KOPT-K1 (cell line): ENCODE results near the gene ANKRD29.
"Not testable (repeated sequence)": the region's sequence is repeated elsewhere in the genome, so short reads cannot be mapped to it uniquely, and the experiment has no call there.

Experiments used
- H3K27ac ChIP-seq: fragments of 200-600 bp; sonication (generic); 2 replicates; pipeline ENCODE4 v1.5.1; 2016; ENCODE audit warnings: antibody characterized with exemption, mild to moderate bottlenecking, low read depth, low read length; ENCODE audit not compliant: poor library complexity, severe bottlenecking
- H3K36me3 ChIP-seq: fragments of 200-600 bp; sonication (generic); 2 replicates; pipeline ENCODE4 v1.5.1; 2017; ENCODE audit warnings: antibody characterized with exemption, mild to moderate bottlenecking, low read length, moderate library complexity; ENCODE audit not compliant: insufficient read depth
- H3K9me3 ChIP-seq: fragments of 200-600 bp; sonication (generic); 2 replicates; pipeline ENCODE4 v1.5.1; 2017; ENCODE audit warnings: antibody characterized with exemption, low read length, mild to moderate bottlenecking; ENCODE audit not compliant: insufficient read depth, poor library complexity, severe bottlenecking

Gene ANKRD29

DNA sequence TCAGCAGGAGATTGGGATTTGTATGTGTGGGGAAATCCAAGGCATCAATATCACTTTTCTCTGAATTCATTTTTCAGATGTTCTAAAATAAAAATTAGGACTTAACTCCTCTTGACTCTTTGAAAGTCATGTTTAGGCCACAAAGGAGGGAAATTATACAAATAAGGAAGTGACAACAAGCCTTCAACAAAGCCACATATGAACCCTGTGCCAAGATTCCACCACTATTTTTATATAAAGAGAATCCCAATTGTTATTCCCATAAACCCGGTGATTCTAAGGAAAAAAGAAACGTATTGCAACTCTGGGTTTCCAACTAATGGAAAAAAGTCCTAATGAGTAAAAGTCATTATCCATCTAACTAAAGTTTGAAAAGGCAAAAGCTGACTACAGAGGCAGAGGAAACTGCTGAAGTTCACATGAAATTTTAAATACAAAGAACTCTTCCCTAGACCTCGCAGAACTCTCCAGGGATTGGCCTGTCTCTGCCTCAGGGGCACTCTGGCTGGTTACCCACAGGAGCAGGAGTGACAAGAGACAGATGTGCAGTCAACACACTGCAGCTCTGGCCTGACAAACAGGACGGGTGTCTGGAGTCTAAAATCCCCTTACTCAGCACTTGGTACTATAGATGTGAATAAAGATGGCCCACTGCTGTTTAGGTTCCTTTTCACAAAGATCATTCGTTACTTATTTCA lies 88.0 kb downstream of the ANKRD29 start:
- Histone ChIP-seq H3K27ac (peak overlapping the region; percentile 53), H3K36me3 (peaks cover 48% of the 10 kb centered on the region)

GRCh38 chr18:23573626-23574431 lies 88.9 kb downstream of the ANKRD29 start:
- peak overlapping the region; percentile 53 for H3K27ac ChIP-seq

More for the DNA sequence above, 88.0 kb downstream of the ANKRD29 start:
- no peaks in the 10 kb centered on the region for H3K9me3 ChIP-seq

GRCh38 chr18:23573020-23573419 lies 89.7 kb downstream of the ANKRD29 start:
- Histone ChIP-seq H3K36me3 (peaks cover 66% of the 10 kb centered on the region), H3K27ac (no peak overlapping the region), H3K9me3 (no peaks in the 10 kb centered on the region)

More at GRCh38 chr18:23573626-23574431, 88.9 kb downstream of the ANKRD29 start:
- Histone ChIP-seq H3K9me3 (no peaks in the 10 kb centered on the region), H3K36me3 (peaks cover 58% of the 10 kb centered on the region)

DNA sequence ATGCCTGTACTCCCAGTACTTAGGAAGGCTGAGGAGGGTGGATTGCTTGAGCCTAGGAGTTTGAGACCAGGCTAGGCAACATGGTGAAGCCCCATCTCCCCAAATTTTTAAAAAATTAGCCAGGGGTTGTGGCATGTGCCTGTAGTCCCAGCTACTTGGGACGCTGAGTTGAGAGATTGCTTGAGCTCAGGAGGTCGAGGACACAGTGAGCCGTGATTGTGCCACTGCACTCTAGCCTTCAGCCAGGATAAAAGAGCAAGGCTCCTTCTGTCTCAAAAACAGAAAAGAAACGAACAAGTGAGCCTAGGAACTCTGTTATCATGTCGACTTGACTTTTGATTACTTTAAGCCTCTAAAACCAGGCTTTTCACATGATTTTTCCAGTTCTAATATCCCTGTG lies 90.1 kb downstream of the ANKRD29 start:
- Histone ChIP-seq H3K27ac (no peak overlapping the region), H3K36me3 (peaks cover 69% of the 10 kb centered on the region), H3K9me3 (no peaks in the 10 kb centered on the region)

- Histone ChIP-seq H3K27ac (no peak overlapping the region), H3K36me3 (peaks cover 75% of the 10 kb centered on the region)
These were observed 90.7 kb downstream of the ANKRD29 start for GRCh38 chr18:23572012-23572411.

GRCh38 chr18:23570912-23571504 lies 91.7 kb downstream of the ANKRD29 start:
- no peaks in the 10 kb centered on the region for H3K9me3 ChIP-seq
- H3K27ac ChIP-seq: no peak overlapping the region
- peaks cover 80% of the 10 kb centered on the region for H3K36me3 ChIP-seq

More at GRCh38 chr18:23572012-23572411, 90.7 kb downstream of the ANKRD29 start:
- H3K9me3 ChIP-seq: no peaks in the 10 kb centered on the region

GRCh38 chr18:23569299-23570063 lies 93.2 kb downstream of the ANKRD29 start:
- Histone ChIP-seq H3K27ac (no peak overlapping the region), H3K36me3 (peaks cover 86% of the 10 kb centered on the region), H3K9me3 (no peaks in the 10 kb centered on the region)

DNA sequence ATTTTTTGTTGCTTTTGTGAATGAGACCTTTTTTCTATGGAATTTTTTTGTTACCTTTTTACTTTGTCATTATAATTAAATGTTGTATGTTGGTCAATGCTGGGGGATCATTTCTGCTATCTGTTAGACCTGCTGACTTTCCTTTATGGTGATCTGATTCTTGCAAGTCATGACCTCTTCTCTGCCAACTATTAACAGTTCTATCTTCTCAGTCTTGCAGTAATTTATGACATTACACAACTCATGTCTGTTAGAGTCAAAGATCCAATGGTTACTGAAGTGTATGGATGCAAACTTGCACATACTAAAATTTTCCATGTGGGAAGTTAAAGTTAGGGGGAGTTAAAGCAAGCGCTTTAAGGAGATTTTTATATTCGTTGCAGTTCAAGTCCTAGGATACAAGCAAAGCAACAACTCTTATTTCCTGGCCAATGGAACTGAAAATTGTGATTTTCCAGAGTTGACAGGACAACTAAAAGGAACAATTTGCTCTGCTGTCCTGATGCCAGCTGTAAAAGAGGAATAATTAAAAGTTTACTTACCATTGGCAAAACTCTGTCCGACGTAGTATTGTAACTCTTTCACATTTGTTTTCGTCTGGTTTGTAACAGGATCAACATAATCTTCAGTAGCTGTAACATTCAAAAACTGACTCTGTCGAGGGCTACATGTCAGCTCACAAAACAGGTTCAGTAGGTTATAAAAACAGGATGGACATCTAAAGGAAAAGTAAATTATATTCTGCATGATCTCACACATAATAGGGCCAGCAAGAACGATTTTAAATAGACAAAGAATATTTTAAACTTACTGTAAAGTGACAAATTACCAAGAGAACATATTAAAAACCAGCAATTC lies 94.2 kb downstream of the ANKRD29 start:
- Histone ChIP-seq H3K36me3 (peaks cover 95% of the 10 kb centered on the region), H3K9me3 (no peaks in the 10 kb centered on the region), H3K27ac (no peak overlapping the region)

GRCh38 chr18:23567671-23568070 lies 95.0 kb downstream of the ANKRD29 start:
- Histone ChIP-seq H3K9me3 (no peaks in the 10 kb centered on the region), H3K27ac (no peak overlapping the region), H3K36me3 (peaks cover 95% of the 10 kb centered on the region)

- Histone ChIP-seq H3K9me3 (no peaks in the 10 kb centered on the region), H3K27ac (no peak overlapping the region), H3K36me3 (peaks cover 95% of the 10 kb centered on the region)
These were observed 96.7 kb downstream of the ANKRD29 start for GRCh38 chr18:23565916-23566547.

DNA sequence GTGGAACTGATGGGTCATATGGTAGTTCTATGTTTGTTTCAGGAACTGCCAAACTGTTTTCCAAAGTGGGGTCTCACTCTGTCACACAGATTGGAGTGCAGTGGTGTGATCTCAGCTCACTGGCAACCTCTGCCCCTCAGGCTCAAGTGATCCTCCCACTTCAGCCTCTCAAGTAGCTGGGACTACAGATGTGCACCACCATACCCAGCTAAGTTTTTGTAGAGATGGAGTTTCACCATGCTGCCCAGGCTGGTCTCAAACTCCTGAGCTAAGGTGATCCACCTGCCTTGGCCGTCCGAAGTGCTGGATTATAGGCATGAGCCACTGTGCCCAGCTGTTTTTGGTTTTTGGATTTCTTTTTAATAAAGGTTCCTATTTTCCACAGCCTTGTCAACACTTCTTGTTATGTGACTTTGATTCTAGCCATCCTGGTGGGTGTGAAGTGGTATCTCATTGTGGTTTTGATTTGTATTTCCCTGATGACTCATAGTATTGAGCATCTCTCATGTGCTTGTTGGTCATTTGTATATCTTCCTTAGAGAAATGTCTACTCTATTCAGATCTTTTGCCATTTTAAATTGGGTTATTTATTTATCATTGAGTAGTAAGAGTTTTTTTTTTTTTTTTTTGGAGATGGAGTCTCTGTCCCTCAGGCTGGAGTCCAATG lies 99.2 kb downstream of the ANKRD29 start:
- H3K9me3 ChIP-seq: no peaks in the 10 kb centered on the region
- no peak overlapping the region for H3K27ac ChIP-seq
- H3K36me3 ChIP-seq: peaks cover 91% of the 10 kb centered on the region

DNA sequence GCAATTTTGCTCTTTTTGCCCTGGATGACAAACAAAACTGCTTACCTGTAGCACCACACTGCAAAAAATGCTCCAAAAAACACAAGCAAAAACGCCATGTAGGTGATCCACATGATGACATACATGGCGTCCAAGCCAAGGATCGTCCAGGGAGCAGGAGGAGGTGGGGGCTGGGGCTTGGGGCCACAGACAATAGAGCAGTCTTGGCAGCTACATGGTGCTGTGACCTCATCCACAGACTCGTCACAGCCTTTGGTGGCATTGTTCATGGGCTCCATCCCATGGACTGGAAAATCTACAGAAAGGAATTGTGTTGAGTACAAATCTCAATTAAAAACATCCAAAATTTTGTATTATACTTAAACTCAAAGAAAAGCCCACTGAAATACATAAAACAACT lies 102.5 kb downstream of the ANKRD29 start:
- Histone ChIP-seq H3K36me3 (peaks cover 90% of the 10 kb centered on the region), H3K27ac (no peak overlapping the region), H3K9me3 (no peaks in the 10 kb centered on the region)

DNA sequence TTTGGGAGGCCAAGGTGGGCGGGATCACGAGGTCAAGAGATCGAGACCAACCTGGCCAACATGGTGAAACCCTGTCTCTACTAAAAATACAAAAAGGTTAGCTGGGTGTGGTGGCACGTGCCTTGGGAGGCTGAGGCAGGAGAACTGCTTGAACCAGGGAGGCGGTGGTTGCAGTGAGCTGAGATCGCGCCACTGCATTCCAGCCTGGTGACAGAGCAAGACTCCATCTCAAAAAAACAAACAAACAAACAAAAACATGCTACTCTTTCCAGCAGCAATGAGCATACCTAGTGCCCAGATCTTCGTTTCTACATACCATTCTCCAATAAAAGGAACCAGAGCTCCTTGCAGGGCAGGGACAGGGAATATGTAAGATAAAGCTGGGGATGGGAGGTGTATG lies 105.2 kb downstream of the ANKRD29 start:
- H3K27ac ChIP-seq, H3K9me3 ChIP-seq: not testable (repeated sequence)
- peaks cover 93% of the 10 kb centered on the region for H3K36me3 ChIP-seq
